Kidney (tissue), 14 donors: ENCODE results near the gene SSNA1. TPM values are rescaled to one million over a fixed set of nuclear protein-coding genes. Genes with fewer than 3 reads are reported as not detected.
A peak's percentile ranks its signal among the peaks of the same experiment; 100 is the strongest.

Source experiments
- DNase-seq, 5 donors: peaks; one replicate each; pipeline ENCODE4 v3.0.0-alpha.2; 2013 to 2020
- FAIRE-seq: peaks from 2 replicates; lab custom pipeline; 2012; peaks lifted over from hg19 to GRCh38; lab: Jason Lieb, UNC
- H3K27ac ChIP-seq, 2 donors: one replicate each; pipeline ENCODE4 v1.7.0; 2013; ENCODE audit warnings: low read depth in 2 of 2, low read length in 2 of 2, inconsistent platforms in 1 of 2
- H3K27me3 ChIP-seq: one replicate; pipeline ENCODE4 v1.7.1; 2013; ENCODE audit warnings: low read length, inconsistent platforms; ENCODE audit not compliant: control insufficient read depth, insufficient read depth
- H3K36me3 ChIP-seq, 3 donors: one replicate each; pipeline versions ENCODE4 v1.7.0 to v1.7.1; 2013; ENCODE audit warnings: low read length in 3 of 3, control low read depth in 1 of 3, inconsistent platforms in 1 of 3; ENCODE audit not compliant: insufficient read depth in 3 of 3, control insufficient read depth in 2 of 3
- H3K4me1 ChIP-seq, 3 donors: one replicate each; pipeline versions ENCODE4 v1.7.0 to v1.7.1; 2013; ENCODE audit warnings: low read length in 3 of 3, inconsistent platforms in 1 of 3, low read depth in 1 of 3; ENCODE audit not compliant: control insufficient read depth in 2 of 3, insufficient read depth in 2 of 3
- H3K4me3 ChIP-seq, 3 donors: one replicate each; pipeline versions ENCODE4 v1.7.0 to v1.8.1; 2013; ENCODE audit warnings: low read length in 3 of 3, control low read depth in 1 of 3, inconsistent platforms in 1 of 3
- H3K9ac ChIP-seq, 3 donors: one replicate each; pipeline versions ENCODE4 v1.7.0 to v1.7.1; 2013; ENCODE audit warnings: low read length in 3 of 3, control low read depth in 1 of 3, inconsistent platforms in 1 of 3
- H3K9me3 ChIP-seq, 3 donors: one replicate each; pipeline versions ENCODE4 v1.7.0 to v1.7.1; 2013; ENCODE audit warnings: low read length in 3 of 3, control low read depth in 1 of 3, inconsistent platforms in 1 of 3; ENCODE audit not compliant: control insufficient read depth in 2 of 3, insufficient read depth in 1 of 3
- intact Hi-C: fragments of 100-400 bp; cut with DNase I; formaldehyde crosslinking; loops from one replicate; pipeline ENCODE4 v1.11.1; 2022
- polyA plus RNA-seq: library from polyadenylated mRNA; stranded (reverse); fragments of 350-450 nt; fragmentation: Illumina TruSeq; extraction: RNeasy Lipid Tissue Mini Kit (QIAGEN cat#74804); gene quantifications from one replicate; pipeline ENCODE4 v1.2.3, GENCODE V29; 2014; ENCODE audit warnings: low read depth, low replicate concordance; ENCODE audit not compliant: insufficient read depth
- total RNA-seq: library from RNA; stranded (reverse); fragmentation: NEBNext Ultra II Directional; extraction: Animal tissue kit (Norgen Biotek cat#: 25700); gene quantifications from one replicate; pipeline ENCODE4 v1.2.1, GENCODE V29; 2021
- TF ChIP-seq, protein P1 (sequence below): IDR thresholded peaks from 3 replicates; pipeline ENCODE4 v1.5.1; 2012; ENCODE audit warnings: mild to moderate bottlenecking, moderate library complexity, borderline replicate concordance; ENCODE audit not compliant: insufficient read depth; ENCODE audit errors: extremely low read depth
- donor health status: control.
- donor health status: control.
- donor health status: control.
- donor health status: control.
- donor health status: control.
- donor health status: DM: yes; HTN: yes; CAD: no.
- donor health status: Normal renal cell carcinoma (clear cell type).

Gene SSNA1
- total and polyA plus RNA-seq, 2 donors from 2014 or later, result 52.5 to 131 TPM

DNA sequence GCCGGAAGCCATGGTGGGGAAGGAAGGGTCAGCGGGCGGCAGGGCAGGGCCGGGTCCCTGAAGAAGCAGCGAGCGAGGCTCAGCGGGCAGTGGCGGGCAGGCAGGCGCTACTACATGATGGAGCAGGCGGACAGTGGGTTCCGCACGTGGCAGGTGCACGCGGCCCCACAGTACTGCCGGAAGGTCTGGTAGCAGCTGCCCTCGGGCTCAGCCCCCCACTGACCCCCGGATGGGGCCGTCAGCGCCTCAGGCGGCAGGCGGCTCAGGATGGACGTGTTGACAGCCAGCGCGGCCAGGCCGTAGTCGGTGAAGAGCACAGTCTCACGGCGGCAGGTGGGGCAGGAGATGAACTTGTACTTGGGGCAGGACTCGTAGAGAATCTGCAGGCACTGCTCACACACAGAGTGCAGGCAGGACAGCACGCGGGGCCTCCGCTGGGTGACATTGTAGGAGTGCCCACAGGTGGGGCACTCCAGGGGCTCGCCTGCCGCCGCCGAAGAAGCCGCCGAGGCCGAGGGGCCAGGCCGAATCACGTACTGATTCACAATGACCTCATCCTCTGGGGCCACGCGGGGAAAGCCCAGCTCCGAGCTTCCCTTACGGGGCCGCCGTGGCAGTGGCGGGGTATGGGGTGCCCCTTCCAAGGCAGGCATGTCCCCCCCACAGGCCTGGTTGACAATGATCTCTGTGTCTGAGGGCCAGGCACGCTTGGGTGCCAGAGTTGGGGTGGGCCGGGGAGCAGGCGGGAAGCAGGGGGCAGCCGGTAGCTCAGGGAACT lies 32.0 kb downstream of the SSNA1 start:
- intact Hi-C loops, result no loop called here
- Histone ChIP-seq H3K36me3 (no peaks in the 10 kb centered on the region), H3K4me1 (peaks cover 0 to 30% (median 2%) of the 10 kb centered on the region in 3 donors), H3K9me3 (no peaks in the 10 kb centered on the region), H3K27me3 (no peaks in the 10 kb centered on the region), H3K4me3 (no peak overlapping the region), H3K27ac (no peak overlapping the region), H3K9ac (no peak overlapping the region)
- DNase-seq (peak in 1 of 5 donors; percentile 63), FAIRE-seq (no peak)
- TF ChIP-seq, protein P1, sequence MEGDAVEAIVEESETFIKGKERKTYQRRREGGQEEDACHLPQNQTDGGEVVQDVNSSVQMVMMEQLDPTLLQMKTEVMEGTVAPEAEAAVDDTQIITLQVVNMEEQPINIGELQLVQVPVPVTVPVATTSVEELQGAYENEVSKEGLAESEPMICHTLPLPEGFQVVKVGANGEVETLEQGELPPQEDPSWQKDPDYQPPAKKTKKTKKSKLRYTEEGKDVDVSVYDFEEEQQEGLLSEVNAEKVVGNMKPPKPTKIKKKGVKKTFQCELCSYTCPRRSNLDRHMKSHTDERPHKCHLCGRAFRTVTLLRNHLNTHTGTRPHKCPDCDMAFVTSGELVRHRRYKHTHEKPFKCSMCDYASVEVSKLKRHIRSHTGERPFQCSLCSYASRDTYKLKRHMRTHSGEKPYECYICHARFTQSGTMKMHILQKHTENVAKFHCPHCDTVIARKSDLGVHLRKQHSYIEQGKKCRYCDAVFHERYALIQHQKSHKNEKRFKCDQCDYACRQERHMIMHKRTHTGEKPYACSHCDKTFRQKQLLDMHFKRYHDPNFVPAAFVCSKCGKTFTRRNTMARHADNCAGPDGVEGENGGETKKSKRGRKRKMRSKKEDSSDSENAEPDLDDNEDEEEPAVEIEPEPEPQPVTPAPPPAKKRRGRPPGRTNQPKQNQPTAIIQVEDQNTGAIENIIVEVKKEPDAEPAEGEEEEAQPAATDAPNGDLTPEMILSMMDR, result no peak

DNA sequence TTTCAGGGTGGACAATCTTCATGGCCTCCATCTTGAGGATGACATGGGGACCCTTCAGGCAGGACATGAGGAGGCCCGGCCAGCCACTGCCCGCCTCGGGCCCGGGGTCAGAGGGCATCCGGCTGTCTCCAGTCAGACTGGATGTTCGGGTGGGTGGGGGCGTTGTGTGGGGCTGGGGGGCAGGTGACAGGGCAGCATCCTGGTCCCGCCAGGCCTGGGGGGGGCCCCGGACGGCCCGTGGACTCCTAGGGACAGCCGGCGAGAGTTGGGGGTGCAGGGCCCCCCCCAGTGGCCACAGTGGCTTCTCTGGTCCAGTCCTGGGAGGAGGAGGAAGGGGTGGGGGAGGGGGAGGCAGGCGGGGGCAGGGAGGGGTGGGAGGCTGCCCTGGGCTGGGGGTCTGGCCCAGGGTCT lies 32.6 kb downstream of the SSNA1 start:
- no peak overlapping the region for H3K4me3 ChIP-seq
- H3K27me3 ChIP-seq, result no peaks in the 10 kb centered on the region
- intact Hi-C loops, result no loop called here
- H3K36me3 ChIP-seq, result no peaks in the 10 kb centered on the region
- FAIRE-seq (no peak), DNase-seq (peak in 1 of 5 donors; percentile 80)
- no peak overlapping the region for H3K9ac ChIP-seq
- H3K9me3 ChIP-seq, result no peaks in the 10 kb centered on the region
- no peak overlapping the region for H3K27ac ChIP-seq
- TF ChIP-seq, protein P1, result no peak
- peaks cover 0 to 32% (median 2%) of the 10 kb centered on the region in 3 donors for H3K4me1 ChIP-seq

DNA sequence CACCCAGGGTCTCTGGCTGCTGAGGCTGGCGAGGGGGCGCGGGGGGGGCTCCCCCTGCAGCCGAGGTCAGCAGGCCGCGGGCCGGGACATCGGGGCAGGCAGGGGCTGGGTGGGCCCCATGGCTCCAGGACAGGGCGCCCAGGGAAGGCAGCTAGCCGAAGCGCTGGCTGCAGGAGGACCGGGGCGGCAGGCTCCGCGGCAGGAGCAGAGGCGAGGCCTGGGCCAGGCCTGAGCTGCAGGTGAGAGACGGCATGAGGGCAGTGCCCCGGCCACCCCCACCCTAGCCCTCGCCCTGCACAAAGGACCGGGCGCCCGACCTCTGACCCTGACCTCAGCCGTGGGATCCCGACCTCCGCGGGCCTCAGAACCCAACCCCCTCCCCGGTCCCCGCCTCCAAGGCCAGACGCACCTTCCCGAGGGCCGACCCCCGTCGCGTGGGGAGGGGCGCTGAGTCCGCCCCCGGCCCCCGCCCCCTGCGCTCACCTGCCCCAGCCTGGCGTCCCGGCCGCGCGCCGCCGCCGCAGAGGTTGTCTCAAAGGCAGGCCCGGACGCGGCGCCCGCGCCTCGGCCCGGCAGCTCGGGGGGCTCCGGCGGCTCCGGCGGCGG lies 33.1 kb downstream of the SSNA1 start:
- no peaks in the 10 kb centered on the region for H3K27me3 ChIP-seq
- no peaks in the 10 kb centered on the region for H3K36me3 ChIP-seq
- H3K9ac ChIP-seq, result no peak overlapping the region
- H3K9me3 ChIP-seq, result no peaks in the 10 kb centered on the region
- DNase-seq (peak in 1 of 5 donors; percentile 83), FAIRE-seq (no peak)
- intact Hi-C loops, result no loop called here
- no peak overlapping the region for H3K4me3 ChIP-seq
- H3K4me1 ChIP-seq, result peaks cover 0 to 36% (median 2%) of the 10 kb centered on the region in 3 donors
- TF ChIP-seq, protein P1, result no peak
- no peak overlapping the region for H3K27ac ChIP-seq
